SK-N-SH (cell line): ENCODE results near the gene GDAP2.

Experiments
- CTCF ChIP-seq: fragments of 200-600 bp; sonication (generic); IDR thresholded peaks from 2 replicates; pipeline ENCODE4 v1.6.1; 2017; ENCODE audit warnings: antibody characterized with exemption, mild to moderate bottlenecking, moderate library complexity
- GABPA ChIP-seq: IDR thresholded peaks from 2 replicates; pipeline ENCODE4 v1.4.0; 2012; ENCODE audit warnings: low read depth, mild to moderate bottlenecking
- PBX3 ChIP-seq: IDR thresholded peaks from 2 replicates; pipeline ENCODE4; 2012
- TEAD4 ChIP-seq: IDR thresholded peaks from 2 replicates; pipeline ENCODE4 v1.4.0; 2012; ENCODE audit warnings: mild to moderate bottlenecking, borderline replicate concordance; ENCODE audit not compliant: insufficient read depth

- TF ChIP-seq TEAD4 (no peak), CTCF (peak; percentile 85), PBX3 (0 out of 2 replicates have a peak, but pooled peaks have one; percentile 28), GABPA (no peak)
These were observed 33.8 kb downstream of the GDAP2 start for GRCh38 chr1:117895482-117896114.
